Endothelial cell of umbilical vein (primary cell): ENCODE results near the gene MUC4. TPM values are rescaled to one million over a fixed set of nuclear protein-coding genes. Genes with fewer than 3 reads are reported as not detected.

Experiments used
- BruUV-seq: library from RNA; stranded (reverse); fragments of 400-500 nt; replicated peaks from 2 replicates; lab custom pipeline; 2021; lab: Mats Ljungman, UMichigan
- CTCF ChIA-PET: fragments of 300-600, 350-600 bp; sonication (Branson Sonifier 250); formaldehyde crosslinking; loops from one replicate; lab custom pipeline; 2021; ENCODE audit warnings: antibody characterized with exemption, inconsistent platforms; lab: Charles Lee
- POLR2A ChIA-PET: fragments of 300-600, 350-600 bp; sonication (Branson Sonifier 250); formaldehyde crosslinking; loops from one replicate; lab custom pipeline; 2021; ENCODE audit warnings: antibody characterized with exemption, inconsistent platforms; lab: Charles Lee
- DNase-seq: peaks from one replicate; pipeline ENCODE4 v3.0.0-alpha.2; 2011; ENCODE audit warnings: low read depth, low spot score
- FAIRE-seq: peaks from 2 replicates; lab custom pipeline; 2011; peaks lifted over from hg19 to GRCh38; lab: Jason Lieb, UNC
- H2AFZ ChIP-seq: 2 replicates; pipeline ENCODE4 v1.6.0; 2012; ENCODE audit warnings: low read depth, low read length, control low read depth, inconsistent platforms
- H3K27ac ChIP-seq: 2 replicates; pipeline ENCODE4 v1.5.1; 2011; ENCODE audit warnings: low read depth, mild to moderate bottlenecking, control low read depth, low read length, moderate library complexity; ENCODE audit not compliant: insufficient read depth
- H3K27me3 ChIP-seq, 2 experiments: 2 replicates each; pipeline versions ENCODE4 v1.6.0 to v1.6.1; 2011; ENCODE audit warnings: low read length in 2 of 2, mixed read lengths in 1 of 2; ENCODE audit not compliant: control insufficient read depth in 2 of 2, insufficient read depth in 2 of 2
- H3K36me3 ChIP-seq, 2 experiments: 2 replicates in 1 of 2; 3 replicates in 1 of 2; pipeline ENCODE4 v1.5.1; 2011; ENCODE audit warnings: low read length in 2 of 2, mild to moderate bottlenecking in 1 of 2, moderate library complexity in 1 of 2; ENCODE audit not compliant: control insufficient read depth in 2 of 2, insufficient read depth in 2 of 2; ENCODE audit errors: extremely low read depth in 1 of 2
- H3K4me1 ChIP-seq: 3 replicates; pipeline ENCODE4 v1.5.1; 2011; ENCODE audit warnings: mild to moderate bottlenecking, low read length; ENCODE audit not compliant: control insufficient read depth, insufficient read depth; ENCODE audit errors: extremely low read depth
- H3K4me2 ChIP-seq: 2 replicates; pipeline ENCODE4 v1.6.1; 2011; ENCODE audit warnings: low read length, control low read depth, mixed read lengths; ENCODE audit not compliant: insufficient read depth
- H3K4me3 ChIP-seq, 3 experiments: fragments of 200-600 bp in 1 of 3; sonication (generic), shearing (Covaris generic) in 1 of 3; replicated peaks in 1 of 3; 2 replicates each; pipeline ENCODE4 v1.5.1; 2011 to 2016; ENCODE audit warnings: control low read depth in 3 of 3, low read length in 3 of 3, mild to moderate bottlenecking in 2 of 3, inconsistent platforms in 1 of 3, low read depth in 1 of 3, moderate library complexity in 1 of 3; ENCODE audit not compliant: insufficient read depth in 1 of 3
- H3K79me2 ChIP-seq: 2 replicates; pipeline ENCODE4 v1.6.0; 2012; ENCODE audit warnings: low read length, inconsistent platforms; ENCODE audit not compliant: control insufficient read depth, insufficient read depth
- H3K9ac ChIP-seq: replicated peaks from 2 replicates; pipeline ENCODE3; 2011; ENCODE audit warnings: low read length, control low read depth; ENCODE audit not compliant: insufficient read depth; ENCODE audit errors: extremely low read depth
- H3K9me1 ChIP-seq: replicated peaks from 3 replicates; pipeline ENCODE4 v1.6.0; 2011; ENCODE audit warnings: mild to moderate bottlenecking, low read length; ENCODE audit not compliant: control insufficient read depth, insufficient read depth; ENCODE audit errors: extremely low read depth
- H3K9me3 ChIP-seq: replicated peaks from 2 replicates; pipeline ENCODE4 v1.5.1; 2012; ENCODE audit warnings: low read length, inconsistent platforms; ENCODE audit not compliant: control insufficient read depth, insufficient read depth
- H4K20me1 ChIP-seq: replicated peaks from 2 replicates; pipeline ENCODE3; 2011; ENCODE audit warnings: mild to moderate bottlenecking, low read length; ENCODE audit not compliant: control insufficient read depth, insufficient read depth; ENCODE audit errors: extremely low read depth
- EZH2 ChIP-seq: IDR thresholded peaks from 2 replicates; pipeline ENCODE4 v1.6.1; 2012; ENCODE audit warnings: borderline replicate concordance, low read depth, mild to moderate bottlenecking, moderate library complexity, low read length, inconsistent platforms; ENCODE audit not compliant: severe bottlenecking
- FOS ChIP-seq: IDR thresholded peaks from 2 replicates; pipeline ENCODE4 v1.6.1; 2011; ENCODE audit warnings: mild to moderate bottlenecking, low read length, moderate library complexity, borderline replicate concordance; ENCODE audit not compliant: insufficient read depth
- GATA2 ChIP-seq: IDR thresholded peaks from 2 replicates; pipeline ENCODE4 v1.7.0; 2011; ENCODE audit warnings: low read depth, mild to moderate bottlenecking, moderate library complexity, mixed read lengths, low read length; ENCODE audit not compliant: insufficient read length, insufficient read depth
- JUN ChIP-seq: IDR thresholded peaks from 2 replicates; pipeline ENCODE4 v1.6.1; 2011; ENCODE audit warnings: borderline replicate concordance, low read depth; ENCODE audit not compliant: insufficient read length, insufficient read depth
- MYC ChIP-seq: IDR thresholded peaks from one replicate; pipeline ENCODE4 v1.6.1; 2011; ENCODE audit warnings: mild to moderate bottlenecking, low read depth, low read length
- POLR2A ChIP-seq: IDR thresholded peaks from 2 replicates; pipeline ENCODE4 v1.6.1; 2012; ENCODE audit warnings: low read depth, mild to moderate bottlenecking, control low read depth, low read length
- POLR2AphosphoS5 ChIP-seq: IDR thresholded peaks from 2 replicates; pipeline ENCODE4 v1.6.1; 2012; ENCODE audit warnings: low read depth, mild to moderate bottlenecking, control low read depth, low read length, moderate library complexity; ENCODE audit not compliant: insufficient read depth
- dilution Hi-C: fragments of 300-500 bp; cut with MboI; formaldehyde crosslinking; loops from one replicate; pipeline ENCODE4 v1.15.0; 2019; ENCODE audit warnings: low sequenced_read_pairs; ENCODE audit not compliant: extremely low pct_ligation_motif_present
- intact Hi-C: fragments of 100-400 bp; cut with micrococcal nuclease; formaldehyde crosslinking; loops from one replicate; pipeline ENCODE4 v1.10.0; 2022
- polyA plus RNA-seq, 4 experiments: library from polyadenylated mRNA; depleted of rRNA in 3 of 4; stranded (reverse) in 3 of 4; unstranded in 1 of 4; fragments of >200 nt; gene quantifications; 2 replicates each; pipeline versions ENCODE4 v1.2.1 to v1.2.3, GENCODE V29; 2011 to 2012; ENCODE audit warnings: missing spikeins in 1 of 4
- total RNA-seq: library from RNA; stranded (reverse); gene quantifications from 2 replicates; pipeline ENCODE4 v1.2.3, GENCODE V29; 2021
- TF ChIP-seq, protein P1 (sequence below), 2 donors: IDR thresholded peaks; 1 replicate in 1 of 2; 2 replicates in 1 of 2; pipeline ENCODE4 v1.5.1; 2011; ENCODE audit warnings: low read length in 2 of 2, mild to moderate bottlenecking in 2 of 2, moderate library complexity in 2 of 2, control low read depth in 1 of 2, inconsistent platforms in 1 of 2, low read depth in 1 of 2; ENCODE audit not compliant: insufficient read depth in 1 of 2; ENCODE audit errors: extremely low read depth in 1 of 2
- TF ChIP-seq, protein P2 (sequence below): IDR thresholded peaks from 2 replicates; pipeline ENCODE4 v1.6.1; 2011; ENCODE audit not compliant: insufficient read depth, insufficient read length

MUC4 gene
- total and polyA plus RNA-seq, 2 donors (not counting 3 experiments of a cell fraction or from before 2014, with no cell fraction given), result 0.04 TPM; not detected in 1

DNA sequence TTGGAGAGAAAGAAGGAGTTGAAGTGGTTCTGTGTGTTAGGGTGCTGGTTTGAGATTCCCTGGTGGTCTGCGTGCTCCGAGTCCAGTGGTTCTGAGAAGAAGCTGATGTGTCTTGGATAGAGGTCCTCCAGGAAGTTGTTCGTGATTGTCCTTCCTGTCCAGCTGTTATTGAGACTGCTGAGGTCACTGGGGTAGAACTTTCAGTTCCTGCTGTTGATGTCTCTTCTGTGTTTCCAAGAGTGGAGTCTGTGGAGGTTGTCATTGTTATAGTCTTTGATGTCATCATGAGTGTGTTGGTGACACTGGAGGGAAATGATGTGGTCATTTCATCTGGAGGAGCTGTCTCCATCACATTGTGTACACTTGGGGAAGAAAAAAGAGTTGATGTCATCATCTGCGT lies 20.8 kb downstream of the MUC4 start:
- Histone ChIP-seq H3K9ac (no peak overlapping the region), H3K27ac (no peak overlapping the region), H3K9me1 (no peaks in the 10 kb centered on the region), H3K9me3 (no peaks in the 10 kb centered on the region), H3K4me1 (no peaks in the 10 kb centered on the region), H3K27me3 (peaks cover 7 to 9% of the 10 kb centered on the region in 2 experiments), H4K20me1 (no peaks in the 10 kb centered on the region), H3K4me2 (no peak overlapping the region), H3K79me2 (no peaks in the 10 kb centered on the region), H2AFZ (no peak overlapping the region), H3K36me3 (no peaks in the 10 kb centered on the region), H3K4me3 (no peak overlapping the region)
- POLR2A ChIA-PET, result interaction anchor here (0.6 kb wide), 1 partner anchor 14 kb away, joined by 3 read pairs; no protein-coding TSS in a partner anchor
- TF ChIP-seq EZH2 (no peak), POLR2A (no peak), MYC (no peak), GATA2 (no peak), JUN (no peak), FOS (no peak), POLR2AphosphoS5 (no peak)
- TF ChIP-seq, protein P1, sequence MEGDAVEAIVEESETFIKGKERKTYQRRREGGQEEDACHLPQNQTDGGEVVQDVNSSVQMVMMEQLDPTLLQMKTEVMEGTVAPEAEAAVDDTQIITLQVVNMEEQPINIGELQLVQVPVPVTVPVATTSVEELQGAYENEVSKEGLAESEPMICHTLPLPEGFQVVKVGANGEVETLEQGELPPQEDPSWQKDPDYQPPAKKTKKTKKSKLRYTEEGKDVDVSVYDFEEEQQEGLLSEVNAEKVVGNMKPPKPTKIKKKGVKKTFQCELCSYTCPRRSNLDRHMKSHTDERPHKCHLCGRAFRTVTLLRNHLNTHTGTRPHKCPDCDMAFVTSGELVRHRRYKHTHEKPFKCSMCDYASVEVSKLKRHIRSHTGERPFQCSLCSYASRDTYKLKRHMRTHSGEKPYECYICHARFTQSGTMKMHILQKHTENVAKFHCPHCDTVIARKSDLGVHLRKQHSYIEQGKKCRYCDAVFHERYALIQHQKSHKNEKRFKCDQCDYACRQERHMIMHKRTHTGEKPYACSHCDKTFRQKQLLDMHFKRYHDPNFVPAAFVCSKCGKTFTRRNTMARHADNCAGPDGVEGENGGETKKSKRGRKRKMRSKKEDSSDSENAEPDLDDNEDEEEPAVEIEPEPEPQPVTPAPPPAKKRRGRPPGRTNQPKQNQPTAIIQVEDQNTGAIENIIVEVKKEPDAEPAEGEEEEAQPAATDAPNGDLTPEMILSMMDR (IDR thresholded peaks at IDR 0.05; ENCODE audit: extremely low read depth in 1 of 2, insufficient read depth in 1 of 2, low read depth in 1 of 2, low read length in 2 of 2), result no peak
- TF ChIP-seq, protein P2, sequence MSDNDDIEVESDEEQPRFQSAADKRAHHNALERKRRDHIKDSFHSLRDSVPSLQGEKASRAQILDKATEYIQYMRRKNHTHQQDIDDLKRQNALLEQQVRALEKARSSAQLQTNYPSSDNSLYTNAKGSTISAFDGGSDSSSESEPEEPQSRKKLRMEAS, result no peak
- FAIRE-seq, result no peak
- BruUV-seq, result no TSS peak
- CTCF ChIA-PET, result no interaction called here
- intact Hi-C loops (no loop called here), dilution Hi-C loops (no loop called here)
- DNase-seq, result no peak
